Muscle layer of duodenum (tissue), 2 donors: ENCODE results near the gene MAPT.

Experiments used
- H3K27ac ChIP-seq: one replicate; pipeline ENCODE4 v1.7.0; 2013; ENCODE audit warnings: mild to moderate bottlenecking, low read length
- H3K27me3 ChIP-seq: one replicate; pipeline ENCODE4 v1.7.0; 2013; ENCODE audit warnings: low read depth, mild to moderate bottlenecking, control low read depth, low read length
- H3K36me3 ChIP-seq, 2 donors: one replicate each; pipeline ENCODE4 v1.7.0; 2013; ENCODE audit warnings: low read length in 2 of 2, control low read depth in 1 of 2, mild to moderate bottlenecking in 1 of 2; ENCODE audit not compliant: insufficient read depth in 2 of 2, control insufficient read depth in 1 of 2
- H3K4me1 ChIP-seq, 2 donors: one replicate each; pipeline ENCODE4 v1.7.0; 2013; ENCODE audit warnings: low read length in 2 of 2, mild to moderate bottlenecking in 2 of 2, control low read depth in 1 of 2, moderate library complexity in 1 of 2; ENCODE audit not compliant: insufficient read depth in 2 of 2, control insufficient read depth in 1 of 2
- H3K4me3 ChIP-seq, 2 donors: one replicate each; pipeline ENCODE4 v1.7.0; 2013; ENCODE audit warnings: low read length in 2 of 2, low read depth in 1 of 2, mild to moderate bottlenecking in 1 of 2
- H3K9me3 ChIP-seq, 2 donors: one replicate each; pipeline ENCODE4 v1.7.0; 2013; ENCODE audit warnings: low read length in 2 of 2, control low read depth in 1 of 2, mild to moderate bottlenecking in 1 of 2; ENCODE audit not compliant: control insufficient read depth in 1 of 2
- donor health status: healthy.

Gene MAPT

DNA sequence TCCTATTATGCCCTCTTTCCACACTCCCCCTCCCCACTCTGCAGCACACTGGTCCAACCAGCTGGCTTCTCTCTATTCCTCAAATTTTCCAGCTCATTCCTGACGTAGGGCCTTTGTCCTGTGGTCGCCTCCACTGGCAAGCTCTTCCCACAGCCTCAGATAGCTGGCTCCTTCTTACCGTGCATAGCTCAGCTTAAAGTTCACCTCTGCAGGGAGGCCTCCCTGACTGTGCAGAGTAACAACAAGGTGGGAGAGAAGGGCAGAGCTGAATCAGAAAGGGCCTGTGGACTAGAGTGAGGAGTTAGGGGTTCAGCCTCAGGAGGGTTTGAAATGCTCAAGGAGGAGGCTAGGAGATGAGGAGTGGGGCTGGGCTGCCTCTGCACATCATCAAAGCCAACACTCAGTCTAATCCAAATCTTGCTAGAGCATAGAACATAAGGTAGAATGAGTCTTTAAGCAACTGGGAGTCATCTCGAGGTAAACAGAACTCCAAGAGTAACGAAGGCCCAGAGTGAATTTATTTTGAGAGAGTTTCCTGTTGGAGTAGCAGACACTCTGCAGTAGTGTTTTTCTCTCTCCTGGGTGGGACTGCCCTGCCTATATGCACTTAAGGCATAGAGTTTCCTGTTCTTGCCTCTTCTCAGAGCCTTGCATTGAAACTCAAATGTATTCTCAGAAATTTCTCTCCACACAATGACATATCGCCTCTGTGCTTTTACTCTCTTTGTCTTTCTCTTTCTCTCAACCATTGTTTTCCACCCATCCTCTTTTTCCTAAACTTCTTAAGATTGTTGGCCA is 30.3 kb upstream of the MAPT start:
- peaks cover 7% of the 10 kb centered on the region for H3K27me3 ChIP-seq
- H3K4me3 ChIP-seq = no peak overlapping the region
- H3K9me3 ChIP-seq = no peaks in the 10 kb centered on the region
- no peaks in the 10 kb centered on the region for H3K36me3 ChIP-seq
- no peaks in the 10 kb centered on the region for H3K4me1 ChIP-seq
- H3K27ac ChIP-seq = no peak overlapping the region

- H3K27ac ChIP-seq = no peak overlapping the region
- H3K36me3 ChIP-seq = no peaks in the 10 kb centered on the region
- no peak overlapping the region for H3K4me3 ChIP-seq
- no peaks in the 10 kb centered on the region for H3K4me1 ChIP-seq
- no peaks in the 10 kb centered on the region for H3K9me3 ChIP-seq
- peaks cover 7% of the 10 kb centered on the region for H3K27me3 ChIP-seq
Observed at GRCh38 chr17:45867171-45867570, 27.2 kb upstream of the MAPT start.

GRCh38 chr17:45867702-45868101 is 26.7 kb upstream of the MAPT start:
- Histone ChIP-seq H3K4me3 (no peak overlapping the region), H3K4me1 (no peaks in the 10 kb centered on the region), H3K27me3 (peaks cover 7% of the 10 kb centered on the region), H3K36me3 (no peaks in the 10 kb centered on the region), H3K9me3 (no peaks in the 10 kb centered on the region), H3K27ac (no peak overlapping the region)

DNA sequence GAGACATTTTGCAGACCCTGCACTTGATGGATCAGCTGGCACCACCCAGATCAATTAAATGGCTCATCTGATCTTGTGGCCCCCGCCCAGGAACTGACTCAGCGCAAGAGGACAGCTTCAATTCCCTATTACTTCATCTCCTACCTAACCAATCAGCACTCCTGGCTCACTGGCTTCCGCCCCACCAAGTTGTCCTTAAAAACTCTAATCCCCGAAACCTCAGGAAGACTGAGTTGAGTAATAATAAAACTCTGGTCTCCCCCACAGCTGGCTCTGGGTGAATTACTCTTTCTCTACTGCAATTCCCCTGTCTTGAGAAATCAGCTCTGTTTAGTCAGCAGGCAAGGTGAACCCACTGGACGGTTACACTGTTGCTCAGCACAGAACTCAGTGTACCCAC is 26.1 kb upstream of the MAPT start:
- peaks cover 7% of the 10 kb centered on the region for H3K27me3 ChIP-seq
- H3K36me3 ChIP-seq = no peaks in the 10 kb centered on the region
- no peaks in the 10 kb centered on the region for H3K4me1 ChIP-seq
- H3K4me3 ChIP-seq = no peak overlapping the region
- H3K27ac ChIP-seq = no peak overlapping the region
- H3K9me3 ChIP-seq = no peaks in the 10 kb centered on the region

DNA sequence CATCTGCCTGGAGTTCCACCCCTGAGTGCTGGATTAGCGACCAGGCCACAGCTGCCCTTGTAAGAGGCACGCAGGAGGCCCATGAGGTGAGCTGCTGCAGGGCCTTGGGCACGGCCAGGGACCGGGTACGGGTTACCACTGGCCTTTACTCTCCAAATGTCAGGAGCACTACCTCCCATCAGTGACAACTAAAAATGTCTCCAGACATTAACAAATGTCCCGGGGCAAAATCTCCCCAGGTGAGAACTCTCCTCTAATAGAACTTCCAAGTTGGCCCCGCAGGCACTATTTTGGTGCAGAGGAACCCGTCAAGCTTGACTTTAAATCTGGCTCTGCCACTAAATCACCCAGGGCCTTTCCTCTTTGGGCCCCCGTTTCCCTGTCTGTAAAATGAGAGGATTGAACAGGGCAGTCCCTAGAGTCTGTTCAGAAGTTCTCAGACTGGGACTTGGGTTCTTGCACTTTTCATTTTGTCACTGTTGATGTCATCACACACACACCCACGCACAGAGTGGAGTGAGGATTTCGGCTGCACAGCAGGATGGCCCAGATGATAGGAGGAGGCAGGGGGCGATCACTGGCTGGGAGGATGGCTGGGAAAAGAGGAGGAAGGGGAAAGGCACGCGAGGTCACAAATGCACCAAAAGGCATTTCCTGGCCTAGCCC is 24.5 kb upstream of the MAPT start:
- H3K4me1 ChIP-seq = no peaks in the 10 kb centered on the region
- no peak overlapping the region for H3K4me3 ChIP-seq
- H3K27ac ChIP-seq = no peak overlapping the region
- H3K27me3 ChIP-seq = no peaks in the 10 kb centered on the region
- no peaks in the 10 kb centered on the region for H3K9me3 ChIP-seq
- no peaks in the 10 kb centered on the region for H3K36me3 ChIP-seq

DNA sequence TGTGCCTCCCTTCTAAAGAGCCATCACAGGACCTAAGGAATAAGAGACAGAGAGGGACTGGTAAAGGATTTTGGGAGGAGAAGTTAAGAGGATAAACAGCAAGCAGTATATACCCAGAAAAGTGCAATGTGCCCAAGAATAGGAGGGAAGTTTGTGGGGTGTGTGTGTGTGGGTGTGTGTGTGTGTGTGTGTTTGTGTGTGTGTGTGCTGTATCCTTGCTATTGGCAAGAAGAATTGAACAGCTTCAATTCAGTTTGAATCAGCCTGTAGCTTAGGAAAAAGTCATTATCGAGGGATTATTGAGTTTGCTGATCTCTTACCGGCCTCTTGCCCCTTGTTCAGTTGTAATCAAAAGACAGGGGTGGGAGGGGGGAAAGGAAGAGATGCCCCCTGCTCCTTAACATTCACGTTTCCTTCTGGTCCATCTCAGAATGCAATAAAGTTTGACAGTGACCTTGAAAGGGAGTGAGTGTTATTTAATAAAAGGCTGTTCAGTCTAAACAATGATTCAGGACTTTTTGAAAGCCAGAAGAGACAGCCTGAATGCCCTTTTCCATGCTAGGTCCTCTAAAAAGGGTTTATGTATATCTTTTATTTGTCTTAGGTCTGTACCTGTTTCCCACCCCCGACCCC is 23.9 kb upstream of the MAPT start:
- H3K36me3 ChIP-seq = no peaks in the 10 kb centered on the region
- no peaks in the 10 kb centered on the region for H3K27me3 ChIP-seq
- no peak overlapping the region for H3K4me3 ChIP-seq
- no peaks in the 10 kb centered on the region for H3K4me1 ChIP-seq
- H3K27ac ChIP-seq = no peak overlapping the region
- no peaks in the 10 kb centered on the region for H3K9me3 ChIP-seq

- no peak overlapping the region for H3K4me3 ChIP-seq
- no peaks in the 10 kb centered on the region for H3K4me1 ChIP-seq
- no peaks in the 10 kb centered on the region for H3K27me3 ChIP-seq
- no peak overlapping the region for H3K27ac ChIP-seq
- H3K9me3 ChIP-seq = no peaks in the 10 kb centered on the region
- no peaks in the 10 kb centered on the region for H3K36me3 ChIP-seq
Observed at GRCh38 chr17:45871718-45872117, 22.6 kb upstream of the MAPT start.

DNA sequence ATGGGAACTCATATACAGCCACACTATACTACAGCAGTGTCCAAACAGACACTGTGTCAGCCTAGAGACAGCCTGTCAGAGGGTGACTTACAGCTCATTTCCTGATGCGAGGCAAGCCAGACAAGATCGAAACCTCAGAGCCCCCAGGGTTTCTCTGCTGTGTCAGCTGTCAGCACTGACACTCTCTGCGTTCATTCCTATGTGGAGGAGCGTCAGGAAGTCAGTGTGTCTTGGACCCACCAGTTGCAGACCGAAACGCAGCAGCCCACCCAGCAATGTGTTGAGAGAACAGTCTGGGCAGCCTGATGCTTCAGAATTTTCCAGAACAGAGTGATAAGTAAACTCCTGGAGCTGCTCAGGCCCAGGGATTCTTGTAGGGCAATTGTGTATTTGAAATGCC is 20.6 kb upstream of the MAPT start:
- no peak overlapping the region for H3K4me3 ChIP-seq
- H3K27me3 ChIP-seq = no peaks in the 10 kb centered on the region
- H3K36me3 ChIP-seq = no peaks in the 10 kb centered on the region
- H3K4me1 ChIP-seq = no peaks in the 10 kb centered on the region
- H3K9me3 ChIP-seq = no peaks in the 10 kb centered on the region
- no peak overlapping the region for H3K27ac ChIP-seq

- no peaks in the 10 kb centered on the region for H3K4me1 ChIP-seq
- no peaks in the 10 kb centered on the region for H3K9me3 ChIP-seq
- H3K27ac ChIP-seq = no peak overlapping the region
- H3K4me3 ChIP-seq = no peak overlapping the region
- no peaks in the 10 kb centered on the region for H3K36me3 ChIP-seq
- H3K27me3 ChIP-seq = no peaks in the 10 kb centered on the region
Observed at GRCh38 chr17:45874151-45874550, 20.2 kb upstream of the MAPT start.

DNA sequence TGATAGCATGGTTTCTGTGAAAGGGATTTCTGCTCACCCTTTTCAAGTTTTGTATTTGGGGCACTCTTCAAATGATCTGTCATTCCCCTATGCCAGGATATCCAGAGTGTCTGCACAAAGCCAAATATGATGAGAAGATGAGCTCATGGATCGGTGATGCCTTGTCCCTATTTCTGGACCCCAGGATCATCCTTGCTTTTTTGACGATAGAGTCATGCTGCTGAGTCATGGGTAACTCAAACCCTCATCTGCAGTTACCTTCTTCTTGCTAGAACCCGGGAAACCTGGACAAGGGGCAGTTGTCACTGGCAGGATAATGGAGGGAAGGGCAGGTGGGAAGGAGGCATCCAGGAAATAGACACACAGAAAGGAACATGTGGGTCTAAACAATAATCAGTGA is 17.8 kb upstream of the MAPT start:
- Histone ChIP-seq H3K27ac (no peak overlapping the region), H3K27me3 (no peaks in the 10 kb centered on the region), H3K4me3 (no peak overlapping the region), H3K36me3 (no peaks in the 10 kb centered on the region), H3K9me3 (no peaks in the 10 kb centered on the region), H3K4me1 (no peaks in the 10 kb centered on the region)

- Histone ChIP-seq H3K4me1 (no peaks in the 10 kb centered on the region), H3K36me3 (no peaks in the 10 kb centered on the region), H3K9me3 (no peaks in the 10 kb centered on the region), H3K4me3 (no peak overlapping the region), H3K27me3 (no peaks in the 10 kb centered on the region), H3K27ac (no peak overlapping the region)
Observed at GRCh38 chr17:45877467-45877866, 16.9 kb upstream of the MAPT start.
